ENCODE measurements around the gene LAMA2.

Gene LAMA2

GRCh38 chr6:129111346-129111745 lies 228.4 kb downstream of the LAMA2 start:
- DNase-seq (ENCODE audit: low read depth): no peak
- H3K4me3 ChIP-seq (ENCODE audit: low read depth, low read length): no peak overlapping the region
- TF ChIP-seq MAX (IDR thresholded peaks at IDR 0.05; ENCODE audit: low read depth, low read length): no peak
- no peak for TF ChIP-seq POLR2A (IDR thresholded peaks at IDR 0.05; ENCODE audit: extremely low read depth, insufficient read length)
- TF ChIP-seq CTCF (IDR thresholded peaks at IDR 0.05; ENCODE audit: low read depth, low read length): no peak
- TF ChIP-seq MYC (IDR thresholded peaks at IDR 0.05; ENCODE audit: low read depth, low read length): no peak

- no peak for DNase-seq (ENCODE audit: low read depth)
- TF ChIP-seq MYC (IDR thresholded peaks at IDR 0.05; ENCODE audit: low read depth, low read length) (no peak), POLR2A (IDR thresholded peaks at IDR 0.05; ENCODE audit: extremely low read depth, insufficient read length) (no peak), MAX (IDR thresholded peaks at IDR 0.05; ENCODE audit: low read depth, low read length) (no peak), CTCF (IDR thresholded peaks at IDR 0.05; ENCODE audit: low read depth, low read length) (no peak)
- no peak overlapping the region for H3K4me3 ChIP-seq (ENCODE audit: low read depth, low read length)
Measured at GRCh38 chr6:129111853-129112252, 228.9 kb downstream of the LAMA2 start.

GRCh38 chr6:129112591-129112990 lies 229.7 kb downstream of the LAMA2 start:
- no peak overlapping the region for H3K4me3 ChIP-seq (ENCODE audit: low read depth, low read length)
- no peak for TF ChIP-seq POLR2A (IDR thresholded peaks at IDR 0.05; ENCODE audit: extremely low read depth, insufficient read length)
- TF ChIP-seq MYC (IDR thresholded peaks at IDR 0.05; ENCODE audit: low read depth, low read length): no peak
- no peak for TF ChIP-seq CTCF (IDR thresholded peaks at IDR 0.05; ENCODE audit: low read depth, low read length)
- no peak for TF ChIP-seq MAX (IDR thresholded peaks at IDR 0.05; ENCODE audit: low read depth, low read length)
- no peak for DNase-seq (ENCODE audit: low read depth)

- no peak overlapping the region for H3K4me3 ChIP-seq (ENCODE audit: low read depth, low read length)
- no peak for DNase-seq (ENCODE audit: low read depth)
- TF ChIP-seq POLR2A (IDR thresholded peaks at IDR 0.05; ENCODE audit: extremely low read depth, insufficient read length) (no peak), MAX (IDR thresholded peaks at IDR 0.05; ENCODE audit: low read depth, low read length) (no peak), CTCF (IDR thresholded peaks at IDR 0.05; ENCODE audit: low read depth, low read length) (no peak), MYC (IDR thresholded peaks at IDR 0.05; ENCODE audit: low read depth, low read length) (no peak)
Measured at GRCh38 chr6:129113637-129114036, 230.7 kb downstream of the LAMA2 start.

GRCh38 chr6:129114636-129115391 lies 231.9 kb downstream of the LAMA2 start:
- no peak for DNase-seq (ENCODE audit: low read depth)
- TF ChIP-seq POLR2A (IDR thresholded peaks at IDR 0.05; ENCODE audit: extremely low read depth, insufficient read length): no peak
- TF ChIP-seq MAX (IDR thresholded peaks at IDR 0.05; ENCODE audit: low read depth, low read length): no peak
- no peak for TF ChIP-seq CTCF (IDR thresholded peaks at IDR 0.05; ENCODE audit: low read depth, low read length)
- no peak for TF ChIP-seq MYC (IDR thresholded peaks at IDR 0.05; ENCODE audit: low read depth, low read length)

More at GRCh38 chr6:129114636-129115391, 231.9 kb downstream of the LAMA2 start:
- H3K4me3 ChIP-seq (ENCODE audit: low read depth, low read length): no peak overlapping the region

All from NB4 (cell line).